ENCODE measurements around the gene ADAMTS19.

ADAMTS19 gene

GRCh38 chr5:129689045-129689444 is 228.9 kb downstream of the ADAMTS19 start:
- no peak for TF ChIP-seq CTCF (IDR thresholded peaks at IDR 0.05; ENCODE audit: low read depth, low read length)
- no peaks in the 10 kb centered on the region for H3K9me3 ChIP-seq

GRCh38 chr5:129691220-129691619 is 231.1 kb downstream of the ADAMTS19 start:
- peaks cover 79% of the 10 kb centered on the region for H3K36me3 ChIP-seq
- DNase-seq: no peak
- no peak for TF ChIP-seq CTCF (IDR thresholded peaks at IDR 0.05; ENCODE audit: low read depth, low read length)
- H3K4me1 ChIP-seq: no peaks in the 10 kb centered on the region
- no peaks in the 10 kb centered on the region for H3K27me3 ChIP-seq
- no peaks in the 10 kb centered on the region for H3K9me3 ChIP-seq
- H3K4me3 ChIP-seq (ENCODE audit: low read depth, low read length): no peak overlapping the region

More at GRCh38 chr5:129689045-129689444, 228.9 kb downstream of the ADAMTS19 start:
- H3K27me3 ChIP-seq: no peaks in the 10 kb centered on the region
- H3K4me1 ChIP-seq: no peaks in the 10 kb centered on the region
- peaks cover 80% of the 10 kb centered on the region for H3K36me3 ChIP-seq
- DNase-seq: no peak
- no peak overlapping the region for H3K4me3 ChIP-seq (ENCODE audit: low read depth, low read length)

GRCh38 chr5:129696636-129697035 is 236.5 kb downstream of the ADAMTS19 start:
- no peak for TF ChIP-seq CTCF (IDR thresholded peaks at IDR 0.05; ENCODE audit: low read depth, low read length)
- Histone ChIP-seq H3K4me1 (no peaks in the 10 kb centered on the region), H3K9me3 (no peaks in the 10 kb centered on the region; the same call in 1 of the 2 replicates)

GRCh38 chr5:129698661-129699060 is 238.6 kb downstream of the ADAMTS19 start:
- Histone ChIP-seq H3K36me3 (peaks cover 90% of the 10 kb centered on the region), H3K4me1 (no peaks in the 10 kb centered on the region), H3K9me3 (no peaks in the 10 kb centered on the region; the same call in 1 of the 2 replicates), H3K27me3 (no peaks in the 10 kb centered on the region), H3K4me3 (ENCODE audit: low read depth, low read length) (no peak overlapping the region)
- TF ChIP-seq CTCF (IDR thresholded peaks at IDR 0.05; ENCODE audit: low read depth, low read length): peak; percentile 54
- no peak for DNase-seq

More at GRCh38 chr5:129696636-129697035, 236.5 kb downstream of the ADAMTS19 start:
- H3K4me3 ChIP-seq (ENCODE audit: low read depth, low read length): no peak overlapping the region
- peaks cover 88% of the 10 kb centered on the region for H3K36me3 ChIP-seq
- H3K27me3 ChIP-seq: no peaks in the 10 kb centered on the region
- DNase-seq: no peak

GRCh38 chr5:129716235-129716634 is 256.1 kb downstream of the ADAMTS19 start:
- Histone ChIP-seq H3K36me3 (peaks cover 81% of the 10 kb centered on the region), H3K4me1 (no peaks in the 10 kb centered on the region), H3K9me3 (no peaks in the 10 kb centered on the region), H3K4me3 (ENCODE audit: low read depth, low read length) (no peak overlapping the region), H3K27me3 (no peaks in the 10 kb centered on the region)
- no peak for DNase-seq
- TF ChIP-seq CTCF (IDR thresholded peaks at IDR 0.05; ENCODE audit: low read depth, low read length): no peak

GRCh38 chr5:129716651-129717050 is 256.6 kb downstream of the ADAMTS19 start:
- Histone ChIP-seq H3K9me3 (no peaks in the 10 kb centered on the region), H3K4me3 (ENCODE audit: low read depth, low read length) (no peak overlapping the region), H3K27me3 (no peaks in the 10 kb centered on the region), H3K4me1 (no peaks in the 10 kb centered on the region), H3K36me3 (peaks cover 81% of the 10 kb centered on the region)
- no peak for DNase-seq
- no peak for TF ChIP-seq CTCF (IDR thresholded peaks at IDR 0.05; ENCODE audit: low read depth, low read length)

All from BE2C (cell line).